NCI-H146 treated with DMSO at 0.1 percent for 48 hours (cell line): Measurements from ENCODE around the gene KLK10.

Experiments used
- DNase-seq: peaks from one replicate; lab custom pipeline; 2025; ENCODE audit not compliant: unreplicated experiment; lab: John Stamatoyannopoulos, UW

KLK10 gene

GRCh38 chr19:51019544-51019925, at the start of gene KLK10:
Gene KLK10, minus strand, starts transcription at chr19:51019709. Its CDS starts 579 bp downstream, at chr19:51019130.
- DNase-seq, result no peak

- no peak for DNase-seq
These were observed 47.1 kb upstream of the KLK10 start for GRCh38 chr19:51066393-51067186.

GRCh38 chr19:51065221-51065960, 45.9 kb upstream of the KLK10 start:
- DNase-seq, result no peak

GRCh38 chr19:51064534-51065220, 45.2 kb upstream of the KLK10 start, which contains the start of gene KLK13:
Gene KLK13, minus strand, starts transcription at chr19:51065092. Its CDS starts 25 bp downstream, at chr19:51065067.
- DNase-seq, result no peak

- no peak for DNase-seq
These were observed 44.2 kb upstream of the KLK10 start for GRCh38 chr19:51063664-51064063.

GRCh38 chr19:51060973-51061372, 41.5 kb upstream of the KLK10 start:
- no peak for DNase-seq

- DNase-seq, result no peak
These were observed 40.8 kb upstream of the KLK10 start for GRCh38 chr19:51060336-51060735.

GRCh38 chr19:51059715-51060114, 40.2 kb upstream of the KLK10 start:
- no peak for DNase-seq

- DNase-seq, result no peak
These were observed 36.4 kb upstream of the KLK10 start for GRCh38 chr19:51055866-51056265.

- no peak for DNase-seq
These were observed 27.5 kb upstream of the KLK10 start for GRCh38 chr19:51047031-51047335.

GRCh38 chr19:51044327-51044726, 24.8 kb upstream of the KLK10 start:
- DNase-seq, result no peak

GRCh38 chr19:51043497-51043896, 24.0 kb upstream of the KLK10 start:
- no peak for DNase-seq

- no peak for DNase-seq
These were observed 20.6 kb upstream of the KLK10 start for GRCh38 chr19:51040151-51040550.

- DNase-seq, result no peak
These were observed 17.0 kb upstream of the KLK10 start for GRCh38 chr19:51036519-51036918.

- no peak for DNase-seq
These were observed 15.2 kb upstream of the KLK10 start, which contains the start of gene KLK12 for GRCh38 chr19:51034704-51035103. Gene KLK12, minus strand, starts transcription at chr19:51035002. Its CDS starts 381 bp downstream, at chr19:51034621.

- no peak for DNase-seq
These were observed 12.3 kb upstream of the KLK10 start for GRCh38 chr19:51031880-51032225.

- DNase-seq, result no peak
These were observed 11.8 kb upstream of the KLK10 start for GRCh38 chr19:51031220-51031879.

GRCh38 chr19:51030631-51031030, 11.1 kb upstream of the KLK10 start:
- DNase-seq, result no peak

- DNase-seq, result no peak
These were observed 10.2 kb upstream of the KLK10 start for GRCh38 chr19:51029718-51030117.

- DNase-seq, result no peak
These were observed 8.4 kb upstream of the KLK10 start for GRCh38 chr19:51027873-51028272.

- no peak for DNase-seq
These were observed 7.8 kb upstream of the KLK10 start for GRCh38 chr19:51027126-51027806.
